ENCODE measurements around the gene NFYB.

Gene NFYB

GRCh38 chr12:104155711-104156555, 17.9 kb upstream of the NFYB start:
- no peak for TF ChIP-seq CTCF (IDR thresholded peaks at IDR 0.05; ENCODE audit: low read depth, low read length, missing control alignments)
- no peak overlapping the region for H3K4me3 ChIP-seq (ENCODE audit: low read depth, low read length)
- DNase-seq (ENCODE audit: low read depth) = no peak

- H3K4me3 ChIP-seq (ENCODE audit: low read depth, low read length) = no peak overlapping the region
- DNase-seq (ENCODE audit: low read depth) = no peak
- TF ChIP-seq CTCF (IDR thresholded peaks at IDR 0.05; ENCODE audit: low read depth, low read length, missing control alignments) = no peak
Measured at GRCh38 chr12:104154806-104155205, 16.8 kb upstream of the NFYB start.

GRCh38 chr12:104154286-104154685, 16.3 kb upstream of the NFYB start:
- TF ChIP-seq CTCF (IDR thresholded peaks at IDR 0.05; ENCODE audit: low read depth, low read length, missing control alignments) = no peak
- DNase-seq (ENCODE audit: low read depth) = no peak
- H3K4me3 ChIP-seq (ENCODE audit: low read depth, low read length) = no peak overlapping the region

- peak; percentile 13 for TF ChIP-seq CTCF (IDR thresholded peaks at IDR 0.05; ENCODE audit: low read depth, low read length, missing control alignments)
- H3K4me3 ChIP-seq (ENCODE audit: low read depth, low read length) = no peak overlapping the region
- no peak for DNase-seq (ENCODE audit: low read depth)
Measured at GRCh38 chr12:104152685-104153241, 14.8 kb upstream of the NFYB start.

- no peak for DNase-seq (ENCODE audit: low read depth)
- TF ChIP-seq CTCF (IDR thresholded peaks at IDR 0.05; ENCODE audit: low read depth, low read length, missing control alignments) = no peak
- no peak overlapping the region for H3K4me3 ChIP-seq (ENCODE audit: low read depth, low read length)
Measured at GRCh38 chr12:104150416-104150815, 12.4 kb upstream of the NFYB start.

GRCh38 chr12:104147346-104147745, 9.3 kb upstream of the NFYB start:
- no peak for TF ChIP-seq CTCF (IDR thresholded peaks at IDR 0.05; ENCODE audit: low read depth, low read length, missing control alignments)
- DNase-seq (ENCODE audit: low read depth) = no peak
- no peak overlapping the region for H3K4me3 ChIP-seq (ENCODE audit: low read depth, low read length)

All from GM12864 (cell line).